Sigmoid colon (tissue), 7 donors: ENCODE results near the gene TMSB15C. TPM values are rescaled to one million over a fixed set of nuclear protein-coding genes. Genes with fewer than 3 reads are reported as not detected.
"Not testable (repeated sequence)": the region's sequence is repeated elsewhere in the genome, so short reads cannot be mapped to it uniquely, and the experiment has no call there.

ENCODE experiments used
- DNase-seq: peaks from one replicate; pipeline ENCODE4 v3.0.0-alpha.2; 2019
- H3K27ac ChIP-seq, 4 donors: fragments of 200-600 bp; sonication (generic); one replicate each; pipeline ENCODE4 v1.5.1; 2016 to 2019; ENCODE audit warnings: mild to moderate bottlenecking in 1 of 4
- H3K27me3 ChIP-seq, 3 donors: fragments of 200-600 bp; sonication (generic); one replicate each; pipeline ENCODE4 v1.5.1; 2019; ENCODE audit warnings: mild to moderate bottlenecking in 1 of 3
- H3K36me3 ChIP-seq, 4 donors: fragments of 200-600 bp; sonication (generic); one replicate each; pipeline ENCODE4 v1.5.1; 2016 to 2019
- H3K4me1 ChIP-seq, 4 donors: fragments of 200-600 bp; sonication (generic); one replicate each; pipeline ENCODE4 v1.5.1; 2017 to 2019
- H3K4me3 ChIP-seq, 4 donors: fragments of 200-600 bp; sonication (generic); one replicate each; pipeline ENCODE4 v1.5.1; 2017 to 2019; ENCODE audit warnings: mild to moderate bottlenecking in 2 of 4, moderate library complexity in 1 of 4
- H3K9me3 ChIP-seq, 4 donors: fragments of 200-600 bp in 3 of 4; sonication (generic) in 3 of 4; one replicate each; pipeline versions ENCODE4 v1.5.1 to v1.6.1; 2013 to 2019
- EP300 ChIP-seq, 4 donors: sonication (generic); formaldehyde crosslinking; IDR thresholded peaks; one replicate each; pipeline ENCODE4 v1.6.1; 2017; ENCODE audit warnings: antibody characterized with exemption in 4 of 4
- POLR2A ChIP-seq, 2 donors: fragments of 450-650 bp; IDR thresholded peaks; one replicate each; pipeline ENCODE4 v1.6.1; 2016; ENCODE audit warnings: antibody characterized with exemption in 2 of 2, mild to moderate bottlenecking in 2 of 2, moderate library complexity in 2 of 2
- POLR2AphosphoS5 ChIP-seq, 4 donors: sonication (generic); formaldehyde crosslinking; IDR thresholded peaks; one replicate each; pipeline ENCODE4 v1.6.1; 2017; ENCODE audit warnings: antibody characterized with exemption in 4 of 4
- WGBS, 2 donors: extraction: QIAGEN DNeasy Blood & Tissue Kit; methylation state at CpG; one replicate each; pipeline ENCODE4 v1.1.7; 2013; 5-methylcytosine and 5-hydroxymethylcytosine counted together
- intact Hi-C: fragments of 100-400 bp; cut with DNase I; formaldehyde crosslinking; loops from one replicate; pipeline ENCODE4 v1.15.1; 2023
- polyA plus RNA-seq, 3 donors: library from polyadenylated mRNA; stranded (reverse); fragments of 200-250 nt; gene quantifications; one replicate each; pipeline ENCODE4 v1.2.3, GENCODE V29; 2013
- total RNA-seq, 4 donors: library from RNA; depleted of rRNA; stranded (reverse); fragments of >200 nt; gene quantifications; one replicate each; pipeline ENCODE4 v1.1.0, GENCODE V29; 2016
- TF ChIP-seq, protein P1 (sequence below), 4 experiments: fragments of 450-650 bp in 3 of 4; fragments of 200-600 bp in 1 of 4; IDR thresholded peaks; one replicate each; pipeline ENCODE4 v1.5.1; 2016 to 2019; ENCODE audit warnings: antibody characterized with exemption in 4 of 4, mild to moderate bottlenecking in 3 of 4, moderate library complexity in 2 of 4
- donor health status: healthy with polysubstance abuse.
- donor health status: Bipolar disorder and iron deficiency.
- donor health status: healthy.

The TMSB15C gene
- total and polyA plus RNA-seq, 7 donors, result 1.0 to 9.4 (median 4.3) TPM; not detected in 2

GRCh38 chrX:104112326-104112951 lies 36.4 kb upstream of the TMSB15C start, which contains the start of gene ZCCHC18:
Gene ZCCHC18 (plus strand): TSS chrX:104112523. CDS start chrX:104114112, 1,589 bp downstream.
- peak within 1 kb of the TSS; percentile 40 to 61 (median 59) for H3K4me3 ChIP-seq
- no peaks in the 10 kb centered on the region for H3K27me3 ChIP-seq
- H3K4me1 ChIP-seq, result peaks cover 0 to 8% (median 0%) of the 10 kb centered on the region in 4 donors
- TF ChIP-seq EP300 (IDR thresholded peaks at IDR 0.05), result no peak
- TF ChIP-seq POLR2AphosphoS5 (IDR thresholded peaks at IDR 0.05), result peak in 3 of 4 donors; percentile 28 to 52 (median 49)
- no peak for TF ChIP-seq POLR2A (IDR thresholded peaks at IDR 0.05)
- intact Hi-C loops, result loop anchor here (2.0 kb wide), 2 partner anchors 14 to 194 kb away; no protein-coding TSS in a partner anchor
- DNase-seq, result peak; percentile 78
- no peaks in the 10 kb centered on the region for H3K36me3 ChIP-seq
- peak within 1 kb of the TSS; percentile 77 to 83 (median 82) for H3K27ac ChIP-seq
- no peaks in the 10 kb centered on the region for H3K9me3 ChIP-seq
- 0% methylated on average over 67 of the region's 67 CpGs for WGBS, 2 donors

GRCh38 chrX:104110491-104111240 lies 34.6 kb upstream of the TMSB15C start:
- H3K4me3 ChIP-seq, DNase-seq, H3K9me3 ChIP-seq, H3K27ac ChIP-seq, intact Hi-C loops, H3K4me1 ChIP-seq, H3K36me3 ChIP-seq, H3K27me3 ChIP-seq: not testable (repeated sequence)
- 56 to 64% methylated on average over 6 of the region's 6 CpGs for WGBS, 2 donors

GRCh38 chrX:104108955-104109354 lies 32.9 kb upstream of the TMSB15C start:
- H3K9me3 ChIP-seq, result no peaks in the 10 kb centered on the region
- intact Hi-C loops, result no loop called here
- WGBS, 2 donors, result 67 to 85% methylated on average over 1 of the region's 1 CpG

DNA sequence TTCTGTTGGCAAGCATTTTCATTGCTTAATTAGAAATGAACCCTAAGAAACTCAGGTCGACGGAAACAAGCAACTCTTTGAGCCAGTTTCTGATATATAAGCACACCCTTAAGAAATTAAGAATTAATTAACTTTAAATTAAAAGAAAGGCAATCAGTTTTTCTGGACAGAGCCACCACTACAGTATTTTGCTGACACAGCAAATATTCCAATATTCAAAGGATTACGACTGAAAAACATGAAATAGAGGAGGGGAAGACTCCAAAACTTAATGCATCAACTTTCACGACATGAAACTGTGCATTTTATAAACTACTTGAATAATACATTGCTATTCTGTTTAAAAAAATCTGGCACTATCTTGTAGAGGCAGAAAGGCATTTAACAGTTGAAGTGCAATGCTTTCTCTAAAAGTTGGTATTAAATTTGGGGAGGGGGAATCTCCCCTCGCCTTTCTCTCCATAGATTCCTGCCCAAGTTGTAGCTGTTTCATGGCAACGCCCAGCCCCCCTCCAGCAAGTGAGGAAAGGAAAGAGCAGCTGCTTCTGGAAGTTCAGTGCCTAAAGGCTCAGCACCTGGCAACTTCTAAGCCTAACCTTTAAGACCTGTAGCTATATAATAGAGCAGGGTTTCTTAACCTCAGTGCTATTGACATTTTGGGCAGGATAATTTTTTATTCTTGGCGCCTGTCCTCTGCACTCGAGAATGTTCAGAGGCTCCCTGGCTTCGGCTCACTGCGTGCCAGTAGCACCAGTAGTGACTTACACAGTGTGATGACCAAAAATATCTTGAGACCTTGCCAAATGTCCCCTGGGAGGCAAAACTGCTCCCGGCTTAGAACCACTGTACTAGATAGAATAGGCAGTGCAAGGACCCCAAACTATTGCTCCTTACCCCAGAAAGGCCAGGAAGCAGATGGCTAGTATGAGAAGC lies 29.6 kb upstream of the TMSB15C start:
- no peaks in the 10 kb centered on the region for H3K9me3 ChIP-seq
- TF ChIP-seq EP300 (IDR thresholded peaks at IDR 0.05) (no peak), POLR2A (IDR thresholded peaks at IDR 0.05) (no peak), POLR2AphosphoS5 (IDR thresholded peaks at IDR 0.05) (no peak)
- TF ChIP-seq, protein P1, sequence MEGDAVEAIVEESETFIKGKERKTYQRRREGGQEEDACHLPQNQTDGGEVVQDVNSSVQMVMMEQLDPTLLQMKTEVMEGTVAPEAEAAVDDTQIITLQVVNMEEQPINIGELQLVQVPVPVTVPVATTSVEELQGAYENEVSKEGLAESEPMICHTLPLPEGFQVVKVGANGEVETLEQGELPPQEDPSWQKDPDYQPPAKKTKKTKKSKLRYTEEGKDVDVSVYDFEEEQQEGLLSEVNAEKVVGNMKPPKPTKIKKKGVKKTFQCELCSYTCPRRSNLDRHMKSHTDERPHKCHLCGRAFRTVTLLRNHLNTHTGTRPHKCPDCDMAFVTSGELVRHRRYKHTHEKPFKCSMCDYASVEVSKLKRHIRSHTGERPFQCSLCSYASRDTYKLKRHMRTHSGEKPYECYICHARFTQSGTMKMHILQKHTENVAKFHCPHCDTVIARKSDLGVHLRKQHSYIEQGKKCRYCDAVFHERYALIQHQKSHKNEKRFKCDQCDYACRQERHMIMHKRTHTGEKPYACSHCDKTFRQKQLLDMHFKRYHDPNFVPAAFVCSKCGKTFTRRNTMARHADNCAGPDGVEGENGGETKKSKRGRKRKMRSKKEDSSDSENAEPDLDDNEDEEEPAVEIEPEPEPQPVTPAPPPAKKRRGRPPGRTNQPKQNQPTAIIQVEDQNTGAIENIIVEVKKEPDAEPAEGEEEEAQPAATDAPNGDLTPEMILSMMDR (IDR thresholded peaks at IDR 0.05), result no peak

More at GRCh38 chrX:104108955-104109354, 32.9 kb upstream of the TMSB15C start:
- no peak overlapping the region for H3K4me3 ChIP-seq
- no peak for DNase-seq
- H3K4me1 ChIP-seq, result peaks cover 0 to 8% (median 0%) of the 10 kb centered on the region in 4 donors
- TF ChIP-seq, protein P1 (IDR thresholded peaks at IDR 0.05), result no peak
- no peak for TF ChIP-seq POLR2AphosphoS5 (IDR thresholded peaks at IDR 0.05)
- no peak overlapping the region for H3K27ac ChIP-seq
- no peaks in the 10 kb centered on the region for H3K36me3 ChIP-seq
- no peaks in the 10 kb centered on the region for H3K27me3 ChIP-seq

GRCh38 chrX:104104676-104105075 lies 28.6 kb upstream of the TMSB15C start:
- Histone ChIP-seq H3K27me3 (no peaks in the 10 kb centered on the region), H3K9me3 (no peaks in the 10 kb centered on the region), H3K36me3 (no peaks in the 10 kb centered on the region), H3K4me1 (no peaks in the 10 kb centered on the region), H3K27ac (no peak overlapping the region), H3K4me3 (no peak overlapping the region)
- DNase-seq, result no peak
- TF ChIP-seq EP300 (IDR thresholded peaks at IDR 0.05), result no peak
- intact Hi-C loops, result no loop called here
- WGBS, 2 donors, result 92 to 93% methylated on average over 10 of the region's 10 CpGs

More for the DNA sequence above, 29.6 kb upstream of the TMSB15C start:
- Histone ChIP-seq H3K27ac (no peak overlapping the region), H3K4me3 (no peak overlapping the region), H3K36me3 (no peaks in the 10 kb centered on the region), H3K27me3 (no peaks in the 10 kb centered on the region), H3K4me1 (no peaks in the 10 kb centered on the region)
- DNase-seq, result no peak
- WGBS, 2 donors, result 77 to 87% methylated on average over 11 of the region's 11 CpGs
- intact Hi-C loops, result no loop called here
